Activated T-helper 17 cell treated with anti-CD3 and anti-CD28 coated beads, Interleukin-2, amount 50 U/mL, for 72 hours (primary cell): ENCODE measurements around the gene CCSAP. TPM values are rescaled to one million over a fixed set of nuclear protein-coding genes. Genes with fewer than 3 reads are reported as not detected.

Source experiments
- ATAC-seq: fragments of 150-1000 bp; cut with Tn5 transposase; replicated peaks from 2 replicates; pipeline ENCODE4 v1.10.0; 2021; ENCODE audit warnings: mild to moderate bottlenecking, moderate library complexity
- H3K27ac Mint-ChIP-seq: one replicate; pipeline ENCODE4 v1.8.0; 2022; ENCODE audit warnings: mixed read lengths
- H3K27me3 Mint-ChIP-seq: one replicate; pipeline ENCODE4 v1.8.0; 2022; ENCODE audit warnings: mixed read lengths
- H3K36me3 Mint-ChIP-seq: one replicate; pipeline ENCODE4 v1.8.0; 2022; ENCODE audit warnings: low read depth, mild to moderate bottlenecking, mixed read lengths
- H3K4me1 Mint-ChIP-seq: one replicate; pipeline ENCODE4 v1.8.0; 2022; ENCODE audit warnings: mixed read lengths
- H3K4me3 Mint-ChIP-seq: one replicate; pipeline ENCODE4 v1.8.0; 2022; ENCODE audit warnings: mild to moderate bottlenecking, mixed read lengths
- H3K9me3 Mint-ChIP-seq: one replicate; pipeline ENCODE4 v1.8.0; 2022; ENCODE audit warnings: mixed read lengths
- total RNA-seq, 2 donors: library from RNA; stranded (reverse); gene quantifications; one replicate each; pipeline ENCODE4 v1.2.3, GENCODE V29; 2022

CCSAP gene
- total RNA-seq, 2 donors from 2014 or later = 10.1 to 32.7 TPM

GRCh38 chr1:229279242-229279641 lies 63.6 kb downstream of the CCSAP start:
- no peaks in the 10 kb centered on the region for H3K9me3 Mint-ChIP-seq
- H3K36me3 Mint-ChIP-seq = peaks cover 16% of the 10 kb centered on the region
- no peak for ATAC-seq
- H3K4me1 Mint-ChIP-seq = peaks cover 23% of the 10 kb centered on the region
- no peaks in the 10 kb centered on the region for H3K27me3 Mint-ChIP-seq
- H3K4me3 Mint-ChIP-seq = no peak overlapping the region
- H3K27ac Mint-ChIP-seq = no peak overlapping the region

GRCh38 chr1:229278120-229278741 lies 64.6 kb downstream of the CCSAP start:
- peaks cover 16% of the 10 kb centered on the region for H3K36me3 Mint-ChIP-seq
- ATAC-seq = no peak
- no peaks in the 10 kb centered on the region for H3K9me3 Mint-ChIP-seq
- H3K27me3 Mint-ChIP-seq = no peaks in the 10 kb centered on the region
- no peak overlapping the region for H3K4me3 Mint-ChIP-seq
- peaks cover 23% of the 10 kb centered on the region for H3K4me1 Mint-ChIP-seq
- H3K27ac Mint-ChIP-seq = no peak overlapping the region

- no peaks in the 10 kb centered on the region for H3K27me3 Mint-ChIP-seq
- ATAC-seq = no peak
- H3K4me1 Mint-ChIP-seq = peaks cover 17% of the 10 kb centered on the region
- no peak overlapping the region for H3K27ac Mint-ChIP-seq
- H3K9me3 Mint-ChIP-seq = no peaks in the 10 kb centered on the region
- no peak overlapping the region for H3K4me3 Mint-ChIP-seq
- H3K36me3 Mint-ChIP-seq = peaks cover 10% of the 10 kb centered on the region
These were observed 67.8 kb downstream of the CCSAP start for GRCh38 chr1:229275005-229275404.

GRCh38 chr1:229273507-229274232 lies 69.2 kb downstream of the CCSAP start:
- Mint-ChIP-seq H3K4me3 (no peak overlapping the region), H3K4me1 (peaks cover 17% of the 10 kb centered on the region), H3K9me3 (no peaks in the 10 kb centered on the region), H3K27ac (no peak overlapping the region), H3K27me3 (no peaks in the 10 kb centered on the region), H3K36me3 (peaks cover 10% of the 10 kb centered on the region)
- ATAC-seq = no peak

- H3K36me3 Mint-ChIP-seq = peaks cover 10% of the 10 kb centered on the region
- no peak for ATAC-seq
- H3K4me3 Mint-ChIP-seq = peak overlapping the region; percentile 94
- no peaks in the 10 kb centered on the region for H3K27me3 Mint-ChIP-seq
- peaks cover 17% of the 10 kb centered on the region for H3K4me1 Mint-ChIP-seq
- no peaks in the 10 kb centered on the region for H3K9me3 Mint-ChIP-seq
- peak overlapping the region; percentile 92 for H3K27ac Mint-ChIP-seq
These were observed 70.4 kb downstream of the CCSAP start for GRCh38 chr1:229272164-229273158.

- Mint-ChIP-seq H3K9me3 (no peaks in the 10 kb centered on the region), H3K27me3 (no peaks in the 10 kb centered on the region), H3K27ac (peak overlapping the region; percentile 92), H3K4me3 (peak overlapping the region; percentile 94), H3K4me1 (peaks cover 23% of the 10 kb centered on the region), H3K36me3 (peaks cover 10% of the 10 kb centered on the region)
- ATAC-seq = peak; percentile 58
These were observed 71.2 kb downstream of the CCSAP start for GRCh38 chr1:229271448-229272159.

Other genes starting within 250 kb of the CCSAP start
- gene RAB4A, start 71.9 kb downstream of the CCSAP start, total RNA-seq = 10 to 100 TPM; 35.2 to 36.6 TPM
- gene ACTA1, start 91.0 kb upstream of the CCSAP start, total RNA-seq = not detected
- 10 to 100 TPM; 42.1 to 52.1 TPM for gene NUP133, start 165.3 kb upstream of the CCSAP start, total RNA-seq
- 10 to 100 TPM; 26.4 to 31.6 TPM for gene ABCB10, start 215.7 kb upstream of the CCSAP start, total RNA-seq